GM20000 (cell line): ENCODE data around the gene SHOX.

Experiments used
- DNase-seq: peaks from one replicate; pipeline ENCODE4 v3.0.0; 2012; ENCODE audit warnings: low spot score
- TF ChIP-seq, protein P1 (sequence below): IDR thresholded peaks from 2 replicates; pipeline ENCODE4 v1.5.1; 2012; ENCODE audit warnings: mild to moderate bottlenecking, control low read depth; ENCODE audit errors: extremely low read depth, missing control alignments

Gene SHOX

DNA sequence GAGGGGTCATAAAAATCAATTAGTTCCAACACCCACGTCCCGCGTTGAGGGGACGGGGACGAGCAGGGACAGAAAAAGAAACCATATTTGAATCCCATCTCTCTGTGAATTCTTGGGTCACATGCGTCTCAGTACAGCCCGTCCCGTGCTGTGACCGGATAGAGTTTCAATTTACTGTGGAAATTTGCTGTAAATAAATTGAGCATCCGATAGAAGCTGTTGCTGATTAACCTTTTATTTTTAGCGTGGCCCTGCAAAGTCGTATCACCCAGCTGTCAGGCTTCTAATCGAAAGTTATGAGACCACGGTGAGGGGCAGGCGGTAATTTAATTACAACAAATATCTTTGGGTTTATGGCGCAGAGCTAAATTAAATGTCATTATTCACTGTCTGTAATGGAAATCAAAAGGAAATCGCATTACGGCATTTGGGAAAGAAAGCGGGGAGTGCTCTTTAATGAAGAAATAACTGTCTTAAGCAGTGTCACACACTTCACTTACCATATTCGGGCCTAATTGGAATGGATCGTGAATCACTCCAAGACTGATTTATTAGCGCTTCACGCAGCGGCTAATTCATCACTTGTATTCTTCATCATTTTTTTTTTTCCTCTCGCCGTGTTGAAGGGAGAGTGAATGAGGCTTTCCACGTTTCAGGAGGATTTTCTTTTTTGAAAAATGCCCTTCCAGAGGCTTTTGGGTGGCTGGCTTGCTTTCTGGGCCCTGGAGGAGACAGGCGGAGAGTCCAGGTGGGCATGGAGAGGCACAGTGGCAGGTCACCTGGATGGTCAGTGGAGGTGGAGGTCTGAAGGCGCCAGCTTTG, 7.3 kb downstream of the SHOX start:
- TF ChIP-seq, protein P1, sequence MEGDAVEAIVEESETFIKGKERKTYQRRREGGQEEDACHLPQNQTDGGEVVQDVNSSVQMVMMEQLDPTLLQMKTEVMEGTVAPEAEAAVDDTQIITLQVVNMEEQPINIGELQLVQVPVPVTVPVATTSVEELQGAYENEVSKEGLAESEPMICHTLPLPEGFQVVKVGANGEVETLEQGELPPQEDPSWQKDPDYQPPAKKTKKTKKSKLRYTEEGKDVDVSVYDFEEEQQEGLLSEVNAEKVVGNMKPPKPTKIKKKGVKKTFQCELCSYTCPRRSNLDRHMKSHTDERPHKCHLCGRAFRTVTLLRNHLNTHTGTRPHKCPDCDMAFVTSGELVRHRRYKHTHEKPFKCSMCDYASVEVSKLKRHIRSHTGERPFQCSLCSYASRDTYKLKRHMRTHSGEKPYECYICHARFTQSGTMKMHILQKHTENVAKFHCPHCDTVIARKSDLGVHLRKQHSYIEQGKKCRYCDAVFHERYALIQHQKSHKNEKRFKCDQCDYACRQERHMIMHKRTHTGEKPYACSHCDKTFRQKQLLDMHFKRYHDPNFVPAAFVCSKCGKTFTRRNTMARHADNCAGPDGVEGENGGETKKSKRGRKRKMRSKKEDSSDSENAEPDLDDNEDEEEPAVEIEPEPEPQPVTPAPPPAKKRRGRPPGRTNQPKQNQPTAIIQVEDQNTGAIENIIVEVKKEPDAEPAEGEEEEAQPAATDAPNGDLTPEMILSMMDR: no peak

DNA sequence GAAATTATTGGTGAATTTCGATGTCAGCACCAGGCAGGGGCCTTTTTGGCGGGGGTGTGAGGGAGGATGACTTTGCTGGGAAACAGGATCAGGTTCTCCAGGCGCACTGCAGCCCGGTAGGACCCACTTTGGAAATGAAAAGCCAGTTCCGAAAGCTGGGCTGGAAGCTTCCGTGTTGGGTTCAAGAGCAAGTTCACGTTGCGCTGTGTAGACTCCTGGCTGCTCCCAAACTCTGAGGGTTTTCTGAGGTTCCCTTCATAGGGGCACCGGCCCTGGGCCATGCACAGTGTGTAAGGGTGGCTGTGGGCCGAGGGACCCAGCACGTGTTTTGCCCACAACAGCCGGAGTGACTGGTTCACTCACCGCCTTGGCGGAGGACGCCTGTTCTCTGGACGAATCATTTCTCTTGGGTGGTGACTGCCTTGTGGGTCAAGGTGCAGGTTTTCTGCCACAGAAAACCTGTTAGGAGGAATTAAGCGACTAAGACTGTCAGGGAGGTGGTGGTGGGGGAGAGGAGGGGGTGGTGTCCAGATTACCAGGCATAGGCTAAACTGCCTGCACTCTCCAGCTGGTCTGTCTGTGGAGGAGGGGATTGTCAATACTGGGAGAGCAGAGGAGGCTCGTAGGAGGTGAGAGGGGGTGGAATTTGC, 8.0 kb downstream of the SHOX start:
- no peak for DNase-seq
- TF ChIP-seq, protein P1: no peak

More for the DNA sequence above, 7.3 kb downstream of the SHOX start:
- no peak for DNase-seq

DNA sequence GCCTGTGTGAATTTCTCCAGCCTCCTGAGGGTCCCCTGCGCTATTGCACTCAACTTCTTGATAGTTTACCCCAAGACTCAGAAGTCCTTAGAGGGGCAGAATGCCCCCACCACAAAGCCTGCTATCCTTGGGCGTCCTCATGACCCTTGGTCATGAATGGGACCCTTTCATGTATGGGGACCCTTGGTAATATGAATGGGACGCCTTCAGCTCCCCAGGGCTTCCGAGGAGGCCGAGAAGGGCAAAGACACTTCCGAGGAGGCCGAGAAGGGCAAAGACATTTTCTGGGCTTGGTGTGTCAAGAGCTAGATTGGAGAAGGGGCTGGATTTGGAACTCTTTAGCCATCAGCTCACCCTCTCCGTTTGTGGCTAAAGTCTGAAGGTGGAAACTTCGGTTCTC, 8.6 kb downstream of the SHOX start:
- TF ChIP-seq, protein P1: no peak
- DNase-seq: no peak

DNA sequence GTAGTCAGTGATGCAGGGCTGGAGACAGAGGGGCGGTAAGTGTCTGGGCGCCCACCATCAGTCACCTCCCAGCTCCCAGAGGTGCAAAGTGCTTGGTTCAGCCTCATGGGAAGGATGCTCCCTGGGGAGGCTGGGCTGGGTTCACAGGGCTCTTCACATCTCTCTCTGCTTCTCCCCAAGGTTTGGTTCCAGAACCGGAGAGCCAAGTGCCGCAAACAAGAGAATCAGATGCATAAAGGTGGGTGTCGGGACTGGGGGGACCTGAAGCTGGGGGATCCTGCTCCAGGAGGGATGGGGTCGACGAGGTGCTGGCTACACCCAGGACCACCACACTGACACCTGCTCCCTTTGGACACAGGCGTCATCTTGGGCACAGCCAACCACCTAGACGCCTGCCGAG, 10.1 kb downstream of the SHOX start:
- TF ChIP-seq, protein P1: no peak
- DNase-seq: no peak

DNA sequence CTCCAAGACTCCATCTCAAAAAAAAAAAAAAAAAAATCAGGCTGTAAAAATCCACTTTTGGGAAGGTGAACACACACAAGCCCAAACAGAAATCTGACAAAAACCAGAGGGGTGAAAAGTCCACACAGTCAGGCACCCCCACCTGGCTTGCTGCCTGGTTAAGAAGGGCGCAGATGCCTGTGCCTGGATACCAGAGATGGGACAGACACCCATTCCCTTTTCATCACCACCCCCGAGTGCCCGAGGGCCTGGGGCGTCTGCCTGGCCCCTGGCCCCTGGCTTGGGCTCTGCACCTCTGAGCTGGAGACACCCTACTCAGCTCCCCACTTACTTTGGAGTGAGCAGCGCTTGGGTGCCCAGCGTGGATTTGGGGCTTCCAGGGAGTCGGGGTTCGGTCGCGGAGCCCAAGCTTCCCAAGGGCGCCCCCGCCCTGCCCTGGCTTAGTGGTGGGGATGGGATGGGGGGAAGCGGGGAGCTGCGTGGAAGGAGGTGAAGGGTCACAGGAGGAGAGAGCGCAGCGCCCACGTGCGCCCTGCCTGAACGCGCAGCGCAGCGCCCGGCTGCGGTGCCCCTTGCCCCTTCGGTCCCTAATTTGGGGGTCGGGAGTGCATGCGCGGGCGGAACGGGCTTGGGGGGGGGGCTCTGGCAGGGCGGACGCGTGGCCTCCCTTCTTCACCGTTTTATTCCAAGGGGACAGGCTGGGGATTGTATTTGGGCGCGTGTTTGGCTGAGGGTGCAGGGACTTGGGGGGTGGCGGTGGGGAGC, 11.3 kb downstream of the SHOX start:
- TF ChIP-seq, protein P1: no peak
- DNase-seq: no peak

DNA sequence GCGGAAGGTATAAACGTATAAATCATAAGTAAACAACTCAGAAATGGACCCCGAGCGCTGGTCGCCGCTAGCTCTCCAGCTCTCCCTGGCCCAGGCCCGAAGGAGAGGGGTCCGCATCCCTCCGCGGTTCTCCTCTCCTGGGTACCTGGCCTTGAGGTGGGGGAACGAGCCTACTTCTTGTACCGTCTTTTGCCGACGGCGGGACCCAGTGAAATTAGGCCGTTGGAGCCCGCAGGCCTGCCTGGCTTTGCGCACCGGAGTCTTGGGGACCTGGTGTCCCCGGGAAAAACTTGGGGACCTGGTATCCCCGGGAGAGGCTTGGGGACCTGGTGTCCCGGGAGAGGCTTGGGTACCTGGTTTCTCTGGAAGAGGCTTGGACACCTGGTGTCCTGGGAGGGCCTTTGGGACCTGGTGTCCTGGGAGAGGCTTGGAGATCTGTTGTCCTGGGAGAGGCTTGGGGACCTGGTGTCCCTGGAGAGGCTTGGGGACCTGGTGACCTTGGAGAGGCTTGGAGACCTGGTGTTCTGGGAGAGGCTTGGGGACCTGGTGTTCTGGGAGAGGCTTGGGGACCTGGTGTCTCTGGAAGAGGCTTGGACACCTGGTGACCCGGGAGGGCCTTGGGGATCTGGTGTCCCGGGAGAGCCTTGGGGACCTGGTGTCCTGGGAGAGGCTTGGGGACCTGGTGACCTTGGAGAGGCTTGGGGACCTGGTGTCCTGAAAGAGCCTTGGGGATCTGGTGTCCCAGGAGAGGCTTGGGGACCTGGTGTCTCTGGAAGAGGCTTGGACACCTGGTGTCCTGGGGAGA, 12.0 kb downstream of the SHOX start:
- TF ChIP-seq, protein P1: no peak
- DNase-seq: no peak
